GM12801 (cell line): Measurements from ENCODE around the gene NPRL2.

Experiments used
- TF ChIP-seq, protein P1 (sequence below): IDR thresholded peaks from one replicate; pipeline ENCODE4 v1.5.1; 2011; ENCODE audit warnings: control low read depth; ENCODE audit not compliant: insufficient read length; ENCODE audit errors: extremely low read depth

The NPRL2 gene

DNA sequence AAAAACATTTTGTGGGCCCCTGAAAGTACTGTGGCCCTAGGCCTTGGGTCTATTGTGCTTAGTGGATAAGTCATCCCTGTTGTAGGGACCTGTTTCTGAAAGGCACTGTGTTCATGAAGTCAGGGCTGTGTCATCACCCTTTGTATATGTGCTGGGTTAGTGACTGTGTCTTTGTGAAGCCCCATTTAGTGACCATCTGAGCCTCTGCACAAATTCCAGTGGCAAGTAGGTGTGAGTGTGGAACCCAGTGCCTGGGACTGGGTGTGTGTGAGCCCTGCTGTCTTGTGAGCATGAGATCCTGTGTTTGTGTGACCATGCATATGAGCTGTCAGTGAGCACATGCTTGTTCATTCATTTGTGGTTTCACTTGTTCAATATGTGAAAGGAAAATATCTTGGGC is 46.0 kb downstream of the NPRL2 start:
- TF ChIP-seq, protein P1, sequence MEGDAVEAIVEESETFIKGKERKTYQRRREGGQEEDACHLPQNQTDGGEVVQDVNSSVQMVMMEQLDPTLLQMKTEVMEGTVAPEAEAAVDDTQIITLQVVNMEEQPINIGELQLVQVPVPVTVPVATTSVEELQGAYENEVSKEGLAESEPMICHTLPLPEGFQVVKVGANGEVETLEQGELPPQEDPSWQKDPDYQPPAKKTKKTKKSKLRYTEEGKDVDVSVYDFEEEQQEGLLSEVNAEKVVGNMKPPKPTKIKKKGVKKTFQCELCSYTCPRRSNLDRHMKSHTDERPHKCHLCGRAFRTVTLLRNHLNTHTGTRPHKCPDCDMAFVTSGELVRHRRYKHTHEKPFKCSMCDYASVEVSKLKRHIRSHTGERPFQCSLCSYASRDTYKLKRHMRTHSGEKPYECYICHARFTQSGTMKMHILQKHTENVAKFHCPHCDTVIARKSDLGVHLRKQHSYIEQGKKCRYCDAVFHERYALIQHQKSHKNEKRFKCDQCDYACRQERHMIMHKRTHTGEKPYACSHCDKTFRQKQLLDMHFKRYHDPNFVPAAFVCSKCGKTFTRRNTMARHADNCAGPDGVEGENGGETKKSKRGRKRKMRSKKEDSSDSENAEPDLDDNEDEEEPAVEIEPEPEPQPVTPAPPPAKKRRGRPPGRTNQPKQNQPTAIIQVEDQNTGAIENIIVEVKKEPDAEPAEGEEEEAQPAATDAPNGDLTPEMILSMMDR = no peak

DNA sequence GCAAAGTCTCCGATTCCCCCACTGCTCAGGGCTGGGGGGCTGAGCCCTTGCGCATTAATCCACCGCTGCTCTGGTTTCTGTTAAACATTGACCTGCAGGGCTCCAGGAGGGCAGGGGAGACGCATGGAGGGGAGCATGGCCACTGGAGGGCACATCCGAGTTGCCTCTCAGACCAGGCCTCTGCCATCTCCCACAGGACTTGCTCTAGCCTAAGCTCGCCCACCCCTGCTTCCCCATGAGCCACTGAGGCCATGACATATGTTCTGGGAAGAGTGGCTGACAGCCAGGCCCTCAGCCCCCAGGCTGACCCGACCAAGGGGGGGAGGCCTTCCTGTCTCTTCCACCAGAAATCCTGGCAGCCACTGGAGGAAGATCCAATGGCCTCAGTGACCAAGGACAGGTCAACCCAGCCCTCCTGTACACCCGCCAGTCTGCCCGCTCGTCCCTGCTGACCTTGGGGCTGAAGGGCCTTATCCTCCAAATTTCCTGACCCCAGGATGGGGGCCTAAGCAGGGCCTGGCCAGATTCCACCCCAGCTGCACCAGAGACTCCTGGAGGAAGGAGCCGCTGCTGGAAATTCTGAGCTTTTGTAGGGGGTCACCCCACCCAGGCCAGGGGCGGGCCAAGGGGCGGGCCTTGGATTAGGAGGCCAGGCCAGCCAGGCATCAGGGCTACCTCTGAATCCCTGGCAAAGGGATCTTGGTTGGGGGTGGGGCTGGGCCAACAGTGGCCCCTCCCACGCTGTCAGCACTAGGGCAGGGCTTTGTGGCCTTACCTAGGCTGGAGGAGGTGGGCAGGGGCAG is 47.4 kb downstream of the NPRL2 start, which contains the start of gene HYAL1:
Gene HYAL1 (minus strand): TSS at position 562 of the 803 bp plus-strand sequence. CDS start 618 bp downstream, outside the sequence.
- TF ChIP-seq, protein P1 = no peak

DNA sequence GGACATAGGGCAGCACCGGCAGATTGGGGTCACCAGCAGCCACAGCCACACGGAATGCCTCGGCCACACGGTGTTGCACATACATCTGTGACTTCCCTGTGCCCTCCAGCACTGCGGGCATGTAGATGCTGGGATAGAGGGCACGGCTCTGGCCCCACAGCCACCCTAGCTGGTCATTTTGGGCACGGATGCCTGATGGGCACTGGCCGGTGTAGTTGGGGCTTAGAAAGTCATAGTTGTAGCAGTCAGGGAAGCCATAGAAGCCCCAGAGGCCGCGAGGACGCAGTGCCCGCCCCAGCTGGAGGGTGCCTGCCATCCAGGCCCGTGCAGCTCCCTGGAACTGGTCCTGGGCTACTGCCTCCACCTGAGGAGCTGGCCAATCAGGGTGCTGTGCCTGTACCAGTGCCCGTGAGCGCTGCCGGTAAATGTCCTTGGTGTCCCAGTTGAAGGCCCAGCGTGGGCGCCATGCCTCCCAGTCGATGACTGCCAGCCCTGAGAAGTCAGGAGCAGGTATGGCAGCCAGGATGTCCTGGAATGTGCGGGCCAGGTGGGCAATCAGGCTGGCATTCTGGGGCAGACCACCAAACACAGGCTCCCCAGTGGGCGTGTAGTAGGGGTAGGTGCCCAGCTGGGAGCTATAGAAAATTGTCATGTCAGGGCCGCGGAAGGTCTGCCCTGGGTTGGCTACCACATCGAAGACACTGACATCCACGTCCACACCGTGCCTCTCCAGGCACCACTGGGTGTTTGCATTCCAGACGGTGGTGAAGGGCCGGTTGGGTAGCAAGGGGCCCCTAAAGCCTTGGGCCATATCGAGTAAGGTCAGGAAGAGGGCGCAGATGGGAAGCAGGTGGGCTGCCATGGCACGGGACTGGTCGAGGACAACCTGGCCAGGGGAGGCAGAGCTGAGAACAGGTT is 48.2 kb downstream of the NPRL2 start:
- TF ChIP-seq, protein P1 = no peak

DNA sequence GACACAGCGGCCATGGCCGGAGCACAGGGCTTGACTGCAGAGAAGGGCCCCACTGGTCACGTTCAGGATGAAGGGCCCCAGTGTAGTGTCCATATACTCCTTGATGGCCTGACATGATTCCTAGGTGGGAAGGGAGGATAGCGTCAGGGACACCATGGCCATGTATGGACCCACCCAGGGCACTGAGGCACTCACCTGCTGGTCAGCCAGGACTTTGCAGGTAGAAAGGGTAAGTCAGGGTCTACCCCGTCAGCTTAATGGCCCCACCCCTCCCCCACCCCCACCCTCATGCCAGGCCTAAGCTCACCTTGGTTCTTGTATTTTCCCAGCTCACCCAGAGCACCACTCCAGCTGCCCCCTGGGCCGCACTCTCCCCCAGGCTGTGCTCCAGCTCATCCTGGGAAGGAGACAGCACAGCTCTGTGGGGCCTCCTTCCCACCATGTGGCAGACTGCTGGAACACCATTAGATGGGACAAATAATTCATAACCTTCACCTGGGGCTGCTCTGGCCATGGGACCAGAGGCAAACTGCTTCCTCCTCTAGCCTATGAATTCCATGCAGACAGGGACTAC is 49.8 kb downstream of the NPRL2 start:
- TF ChIP-seq, protein P1 = no peak

DNA sequence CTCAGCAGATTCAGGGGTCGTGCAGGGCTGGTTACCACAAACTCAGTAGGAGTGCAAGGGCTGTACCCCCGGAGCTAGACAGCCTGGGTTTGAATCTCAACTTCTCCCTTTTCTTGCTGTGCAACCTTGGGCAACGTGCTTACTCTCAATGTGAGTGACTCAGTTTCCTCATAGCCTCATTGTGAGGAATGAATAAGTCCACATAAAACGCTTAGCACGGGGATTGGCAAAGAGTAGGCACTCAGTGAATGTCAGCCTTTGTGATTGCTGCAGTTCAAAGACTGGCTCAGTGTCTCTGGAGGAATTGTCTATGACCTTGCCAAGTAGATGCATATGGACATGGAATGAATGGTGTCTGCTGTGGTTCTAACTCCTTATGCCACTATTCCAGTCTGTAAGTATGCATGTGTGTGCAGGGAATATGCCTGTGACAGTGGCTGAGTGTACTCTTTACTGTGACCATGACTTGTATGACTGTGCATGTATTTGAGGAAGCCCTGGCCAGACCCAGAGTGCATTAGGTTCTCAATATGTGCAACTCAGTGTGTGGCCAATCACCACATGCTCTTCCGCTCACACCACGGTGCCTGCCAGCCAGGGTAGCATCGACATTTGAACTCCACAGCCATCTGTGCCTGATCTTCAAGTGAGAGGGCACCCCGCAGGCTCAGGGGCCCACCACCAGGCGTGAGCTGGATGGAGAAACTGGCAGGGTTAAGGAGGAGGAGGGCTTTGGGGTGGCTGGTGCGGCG is 50.5 kb downstream of the NPRL2 start:
- TF ChIP-seq, protein P1 = no peak

DNA sequence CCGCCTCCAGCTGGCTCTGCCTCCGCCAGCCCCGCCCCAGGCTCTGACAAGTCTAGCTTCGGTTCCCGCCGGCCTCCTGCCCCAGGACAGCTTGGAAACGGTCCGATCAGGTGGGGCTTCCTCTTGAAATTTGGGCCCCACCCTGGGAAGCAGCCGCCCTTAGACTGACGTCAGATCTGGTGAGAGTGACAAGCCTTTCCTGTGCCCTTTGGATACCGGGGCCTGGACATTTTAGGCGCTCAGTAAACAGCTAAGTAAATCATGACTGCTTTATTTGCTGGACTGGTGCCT is 51.0 kb downstream of the NPRL2 start:
- TF ChIP-seq, protein P1 = no peak
